ENCODE data around the gene DOK3.
A peak's percentile ranks its signal among the peaks of the same experiment; 100 is the strongest.

Gene DOK3, protein sequence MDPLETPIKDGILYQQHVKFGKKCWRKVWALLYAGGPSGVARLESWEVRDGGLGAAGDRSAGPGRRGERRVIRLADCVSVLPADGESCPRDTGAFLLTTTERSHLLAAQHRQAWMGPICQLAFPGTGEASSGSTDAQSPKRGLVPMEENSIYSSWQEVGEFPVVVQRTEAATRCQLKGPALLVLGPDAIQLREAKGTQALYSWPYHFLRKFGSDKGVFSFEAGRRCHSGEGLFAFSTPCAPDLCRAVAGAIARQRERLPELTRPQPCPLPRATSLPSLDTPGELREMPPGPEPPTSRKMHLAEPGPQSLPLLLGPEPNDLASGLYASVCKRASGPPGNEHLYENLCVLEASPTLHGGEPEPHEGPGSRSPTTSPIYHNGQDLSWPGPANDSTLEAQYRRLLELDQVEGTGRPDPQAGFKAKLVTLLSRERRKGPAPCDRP

DNA sequence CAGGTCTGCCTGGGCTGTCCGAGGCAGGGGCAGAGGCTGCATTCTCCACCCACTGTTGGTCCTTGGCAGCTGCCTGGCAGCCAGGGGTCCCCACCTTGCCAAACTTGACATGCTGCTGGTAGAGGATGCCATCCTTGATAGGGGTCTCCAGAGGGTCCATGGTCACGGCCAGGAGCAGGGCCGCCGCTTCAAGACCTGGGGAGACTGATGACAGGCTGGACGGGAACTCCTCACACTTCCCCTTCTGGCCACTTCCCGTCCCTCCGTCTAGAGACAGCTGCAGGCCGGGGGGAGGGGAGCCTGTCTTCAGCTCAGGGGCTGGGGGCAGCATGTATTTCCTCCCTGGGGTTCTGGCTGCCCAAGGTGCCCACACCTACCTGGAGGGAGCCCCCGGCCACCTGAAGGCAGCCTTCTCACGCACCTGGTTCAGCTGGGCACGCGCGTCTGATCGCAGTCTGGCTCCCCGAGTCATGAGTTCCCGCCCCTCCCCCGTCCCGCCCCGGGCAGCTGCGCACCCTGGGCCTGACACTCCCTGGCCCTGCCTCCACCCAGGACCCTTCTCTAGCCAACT lies at the start of gene DOK3:
TSS of gene DOK3 (minus strand) at position 446 of the 571 bp plus-strand sequence. CDS start at position 160, 286 bp downstream.
- DNase-seq (ENCODE audit: insufficient read length, low spot score) (no peak), FAIRE-seq (no peak)

DNA sequence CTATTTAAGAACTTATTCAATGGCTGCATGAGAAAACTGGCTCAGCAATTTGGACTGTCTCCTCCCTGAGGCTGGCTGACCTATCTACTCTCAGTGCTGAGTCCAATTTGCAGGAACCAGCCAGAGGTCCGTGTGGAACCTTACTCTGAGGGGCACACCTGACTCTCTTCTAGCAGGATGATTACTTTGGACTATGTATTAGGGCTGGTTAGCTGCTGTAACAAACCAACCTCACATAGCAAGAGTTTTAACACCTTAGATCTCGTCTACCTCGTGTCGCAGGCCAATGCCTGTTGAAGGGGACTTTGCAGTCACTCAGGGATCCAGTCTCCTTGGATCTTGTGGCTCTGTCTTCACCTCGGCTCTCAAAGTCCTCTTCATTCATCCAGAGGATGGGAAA lies 48.2 kb upstream of the DOK3 start:
- no peak for DNase-seq (ENCODE audit: insufficient read length, low spot score)
- FAIRE-seq, result no peak

DNA sequence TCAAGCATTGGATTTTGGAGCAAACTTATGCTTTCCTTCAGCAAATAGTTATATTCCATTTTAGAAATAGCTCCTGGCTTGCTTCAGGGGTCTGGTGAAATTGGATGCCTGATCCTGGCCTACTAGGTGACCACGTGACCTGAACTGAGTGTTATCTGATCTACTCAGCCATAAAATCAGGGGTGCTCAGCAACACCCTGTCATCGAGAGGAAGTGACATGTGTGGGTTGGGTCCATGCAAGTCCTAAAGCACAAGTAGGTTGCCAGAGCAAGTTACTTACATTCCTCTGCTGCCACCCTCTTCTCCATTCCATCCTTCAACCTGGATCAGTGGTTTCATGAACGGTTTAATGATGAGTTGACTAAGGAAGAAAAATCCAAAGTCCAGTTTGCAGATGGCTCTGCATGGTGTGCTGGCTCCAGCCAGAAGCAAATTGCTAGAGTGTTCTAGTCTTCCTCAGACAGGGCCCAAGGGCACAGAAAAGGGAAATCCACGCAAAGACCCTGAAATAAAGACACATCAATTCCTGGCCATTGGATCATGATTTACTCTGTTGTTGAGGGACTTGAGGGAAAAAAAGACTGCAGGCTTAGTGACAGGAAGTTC lies 47.5 kb upstream of the DOK3 start:
- no peak for FAIRE-seq

DNA sequence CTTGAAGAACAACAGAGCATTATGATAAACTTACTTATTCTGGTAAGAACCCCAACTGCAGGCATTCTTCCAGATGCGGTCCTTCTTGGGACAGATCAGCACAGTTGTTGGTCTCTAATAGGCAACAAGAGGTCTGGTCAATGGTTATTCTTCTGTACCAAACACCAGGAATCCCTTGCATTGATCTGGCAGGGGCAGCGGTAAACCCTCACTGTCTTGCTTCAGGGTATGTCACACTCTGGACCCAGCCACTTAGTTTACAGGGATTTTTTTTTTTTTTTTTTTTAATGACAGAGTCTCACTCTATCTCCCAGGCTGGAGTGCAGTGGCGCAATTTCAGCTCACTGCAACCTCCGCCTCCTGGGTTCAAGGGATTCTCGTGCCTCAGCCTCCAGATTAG lies 46.0 kb upstream of the DOK3 start:
- DNase-seq (ENCODE audit: insufficient read length, low spot score) (no peak), FAIRE-seq (no peak)

More for the DNA sequence above, 47.5 kb upstream of the DOK3 start:
- DNase-seq (ENCODE audit: insufficient read length, low spot score), result no peak

DNA sequence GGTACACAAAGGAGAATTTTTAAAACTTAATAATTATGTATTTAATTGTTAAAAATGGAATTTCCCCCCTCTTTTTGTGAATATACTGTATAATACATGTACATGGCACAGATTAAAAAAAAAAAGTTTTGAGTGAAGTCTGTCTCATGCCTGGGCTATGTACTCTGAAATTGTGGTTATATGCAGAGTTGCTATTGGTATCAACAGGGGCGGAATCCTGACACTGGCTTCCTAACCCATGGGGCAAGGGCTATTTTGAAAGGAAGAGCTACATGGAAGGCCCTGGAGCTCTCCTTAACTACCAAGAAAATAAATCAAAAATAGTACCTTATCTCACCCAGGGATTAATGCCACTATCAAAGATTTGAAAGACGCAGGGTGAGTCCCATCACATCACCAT lies 45.6 kb upstream of the DOK3 start:
- DNase-seq (ENCODE audit: insufficient read length, low spot score) (no peak), FAIRE-seq (no peak)

DNA sequence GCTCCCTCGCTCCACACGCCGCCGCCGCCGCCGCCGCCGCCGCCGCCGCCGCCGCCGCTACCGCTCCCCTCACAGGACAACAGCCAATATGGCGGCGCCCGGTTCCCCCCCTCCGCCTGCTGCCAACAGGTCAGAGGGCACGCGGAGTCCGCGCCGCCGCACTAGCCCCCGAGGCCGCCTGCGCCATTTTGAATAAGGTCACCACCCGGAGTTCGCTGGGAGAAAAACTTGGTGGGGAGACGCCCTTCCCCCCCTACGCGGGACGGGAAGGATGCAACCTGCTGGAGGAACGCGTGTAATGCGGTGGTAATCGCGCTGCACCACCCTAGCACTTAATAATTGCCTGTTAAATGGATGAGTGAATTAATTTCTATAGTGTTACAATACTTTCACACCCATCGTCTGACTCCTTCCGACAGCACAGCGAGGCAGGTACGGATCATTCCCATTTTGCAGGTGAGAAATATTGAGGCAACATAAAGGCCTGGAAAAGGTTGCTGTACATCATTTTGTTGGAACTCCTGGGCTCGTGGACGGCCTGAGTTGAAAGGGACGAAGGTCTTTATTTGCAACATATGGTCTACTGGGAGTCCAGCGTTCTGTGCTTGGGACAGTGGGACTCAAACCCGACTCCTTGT lies 45.0 kb upstream of the DOK3 start, which contains the start of gene FAM193B:
TSS of gene FAM193B (minus strand) at position 90 of the 638 bp plus-strand sequence. CDS start 105 bp downstream, outside the sequence.
- DNase-seq (ENCODE audit: insufficient read length, low spot score) (peak; percentile 100), FAIRE-seq (peak; percentile 81)

DNA sequence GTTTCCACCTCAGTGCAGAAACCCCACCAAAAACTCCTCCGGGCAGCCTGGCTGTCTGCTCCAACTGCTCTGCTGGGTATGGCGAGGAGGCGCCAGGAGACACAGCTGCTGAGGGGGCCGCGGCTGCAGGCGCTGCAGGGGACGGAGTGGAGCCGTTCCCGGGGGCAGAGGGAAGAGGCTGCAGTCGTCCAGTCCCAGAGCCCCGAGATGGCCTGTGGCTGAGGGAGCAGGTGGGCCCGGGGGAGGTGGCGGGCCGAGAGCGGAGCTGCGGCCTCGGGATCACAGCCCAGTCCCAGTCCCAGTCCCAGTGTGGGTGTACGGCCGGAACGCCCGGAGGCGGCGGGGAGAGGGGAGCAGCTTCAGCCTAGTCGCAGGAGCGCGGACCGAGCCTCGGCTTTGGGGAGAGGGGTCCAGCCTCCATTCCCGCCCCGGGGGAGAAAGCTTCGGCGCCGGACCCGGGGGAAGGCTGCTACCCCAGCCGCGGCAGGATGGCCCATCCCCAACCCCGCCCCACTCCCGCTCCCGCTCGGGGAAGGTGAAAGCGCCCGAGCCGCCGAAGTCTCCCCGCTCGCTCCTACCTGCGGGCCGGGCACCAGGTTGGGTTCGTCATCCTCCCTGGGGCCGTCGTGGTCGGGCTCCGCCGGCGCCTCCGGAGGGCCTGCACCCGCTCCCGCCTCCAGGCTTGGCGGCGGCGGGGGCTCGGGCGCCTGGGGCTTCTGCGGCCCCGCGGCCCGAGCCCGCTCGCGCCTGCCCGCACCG lies 44.2 kb upstream of the DOK3 start:
- DNase-seq (ENCODE audit: insufficient read length, low spot score), result peak; percentile 76
- no peak for FAIRE-seq

DNA sequence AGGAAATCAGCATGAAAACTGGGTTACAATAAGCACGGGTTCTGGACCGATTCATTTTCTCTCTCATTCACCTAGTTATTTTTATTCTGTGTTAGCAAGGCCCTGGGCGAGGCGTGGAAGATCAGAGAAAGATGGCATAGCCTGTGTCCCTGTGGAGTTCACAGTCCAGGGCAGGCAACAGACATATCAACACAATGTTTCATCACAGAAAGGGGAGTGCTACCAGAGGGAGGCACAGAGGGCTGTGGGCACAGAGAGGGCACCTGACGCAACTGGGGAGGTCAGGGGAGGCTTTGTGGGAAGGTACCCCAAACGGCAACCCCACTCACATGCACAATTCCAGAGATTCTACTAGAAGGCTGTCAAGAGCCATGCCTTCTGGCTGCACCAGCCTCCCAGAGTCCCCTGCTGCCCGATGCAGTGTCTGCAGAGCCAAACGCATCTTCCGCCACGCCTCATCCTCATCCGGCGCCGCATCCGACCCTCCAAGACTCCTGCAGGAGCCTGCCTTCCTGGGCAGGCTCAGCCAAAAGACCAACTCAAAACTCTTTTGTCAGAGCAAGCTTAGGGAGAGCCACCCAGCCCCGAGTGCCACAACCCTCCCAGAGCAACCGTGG lies 43.3 kb upstream of the DOK3 start:
- no peak for FAIRE-seq

DNA sequence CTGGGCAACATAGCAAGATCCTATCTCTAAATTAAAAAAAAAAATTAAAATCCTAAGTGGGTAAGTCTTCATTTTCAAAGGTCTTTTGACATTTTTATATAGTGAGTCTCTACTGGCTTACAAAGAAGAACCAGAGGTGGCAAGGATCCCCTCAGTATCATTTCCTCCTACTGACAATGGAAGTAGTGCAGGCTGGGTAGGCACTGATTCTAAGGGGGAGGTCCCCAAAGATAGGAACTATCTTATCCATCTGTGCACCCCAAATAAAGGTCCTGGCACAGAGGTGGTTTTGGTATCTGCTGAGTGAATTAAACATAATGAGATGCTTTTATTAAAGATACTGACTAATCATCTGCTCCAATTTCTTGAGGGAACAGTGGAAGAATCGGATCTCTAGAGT lies 40.5 kb upstream of the DOK3 start:
- DNase-seq (ENCODE audit: insufficient read length, low spot score) (no peak), FAIRE-seq (no peak)

More for the DNA sequence above, 43.3 kb upstream of the DOK3 start:
- no peak for DNase-seq (ENCODE audit: insufficient read length, low spot score)

DNA sequence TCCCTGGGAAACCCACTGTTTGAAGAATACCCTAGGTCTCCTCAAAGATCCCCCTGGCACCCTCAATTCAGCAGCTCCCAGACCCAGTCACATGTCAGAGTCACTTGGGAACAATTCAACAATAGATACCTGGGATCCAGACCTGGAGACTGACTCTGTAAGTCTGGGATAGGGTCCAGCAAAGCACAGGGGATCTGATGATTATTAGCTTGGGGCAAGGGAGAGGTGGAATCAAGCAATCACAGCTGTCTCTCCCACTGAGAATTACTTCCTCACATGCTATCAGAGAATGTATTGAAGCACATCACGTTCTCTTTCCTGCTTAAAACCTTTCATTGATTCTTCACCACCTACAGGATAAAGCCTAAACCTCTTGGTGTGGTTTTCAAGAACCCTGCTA lies 38.9 kb upstream of the DOK3 start:
- FAIRE-seq, result no peak
- no peak for DNase-seq (ENCODE audit: insufficient read length, low spot score)

DNA sequence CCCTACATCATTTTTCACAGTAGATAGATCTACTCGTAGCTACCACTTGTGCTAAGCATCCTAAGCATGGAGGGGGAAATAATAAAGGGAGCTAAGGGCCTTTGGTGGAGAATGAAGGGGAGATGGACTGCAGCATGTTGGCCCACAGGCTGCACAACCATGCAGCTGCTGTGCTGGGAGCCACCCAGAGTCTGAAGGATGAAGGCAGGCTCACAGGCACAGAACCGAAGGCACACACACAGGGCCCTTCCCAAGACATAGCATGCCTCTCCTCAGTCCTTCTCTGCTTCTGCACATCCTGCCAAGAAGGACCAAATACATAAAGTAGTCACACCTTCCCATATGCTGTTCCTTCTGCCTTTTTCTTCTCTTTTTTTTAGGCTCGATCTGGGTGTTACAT lies 38.1 kb upstream of the DOK3 start:
- DNase-seq (ENCODE audit: insufficient read length, low spot score), result no peak
- no peak for FAIRE-seq

DNA sequence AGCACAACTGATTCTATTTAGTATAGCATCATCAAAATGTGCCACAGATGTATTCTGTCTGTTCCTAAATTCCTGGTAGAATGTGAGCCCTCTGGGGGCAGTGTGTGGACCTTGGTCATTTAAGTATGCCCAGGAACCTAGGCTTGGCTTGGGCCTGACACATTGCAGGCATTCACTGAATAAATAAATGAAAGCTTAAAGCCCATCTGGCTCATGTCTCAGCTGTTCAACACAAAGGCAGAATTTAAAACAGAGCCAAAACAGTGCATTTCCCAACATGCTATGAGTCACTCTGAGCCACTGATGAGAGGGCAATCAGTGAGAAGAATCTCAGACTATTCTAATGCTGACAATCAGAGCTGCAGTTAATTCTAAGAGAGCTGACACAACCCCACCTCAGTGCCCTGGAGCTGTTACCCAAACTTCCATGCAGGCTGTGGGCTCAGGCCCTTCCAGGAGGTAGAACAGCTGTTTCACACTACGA lies 36.7 kb upstream of the DOK3 start:
- DNase-seq (ENCODE audit: insufficient read length, low spot score) (no peak), FAIRE-seq (no peak)

DNA sequence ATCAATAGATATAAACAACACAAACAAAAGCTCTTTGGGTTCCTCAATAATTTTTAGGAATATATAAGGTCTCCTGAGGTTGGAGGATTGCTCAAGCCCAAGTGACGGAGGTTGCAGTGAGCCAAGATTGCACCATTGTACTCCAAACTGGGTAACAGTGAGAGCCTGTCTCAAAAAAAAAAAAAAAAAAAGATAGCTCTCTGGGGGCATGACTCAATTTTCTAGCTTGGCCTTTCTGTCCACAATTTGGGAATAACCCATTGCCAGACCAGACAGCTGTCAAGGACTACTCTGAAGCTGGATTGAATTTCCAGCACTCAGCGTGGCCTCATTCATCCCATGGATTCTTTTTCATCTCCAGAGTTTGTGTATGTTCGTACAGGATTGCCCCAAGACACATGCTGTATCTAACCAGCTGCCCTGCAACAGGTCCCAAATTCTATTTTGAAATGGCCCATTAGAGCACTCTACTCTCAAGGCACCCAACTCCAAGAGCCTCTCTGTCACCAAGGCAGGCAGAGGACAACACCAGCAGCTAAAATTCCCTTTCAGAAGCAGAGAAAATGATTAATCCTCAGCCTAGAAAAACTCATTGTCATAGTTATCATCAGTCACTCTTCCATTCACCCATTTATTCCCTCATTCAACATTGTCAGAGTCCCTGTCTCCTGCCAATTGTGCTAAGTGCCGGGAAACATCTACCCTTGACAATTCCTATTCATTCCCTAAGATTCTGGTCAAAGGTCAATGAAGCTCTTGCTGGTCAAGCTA lies 36.0 kb upstream of the DOK3 start:
- DNase-seq (ENCODE audit: insufficient read length, low spot score) (no peak), FAIRE-seq (no peak)

DNA sequence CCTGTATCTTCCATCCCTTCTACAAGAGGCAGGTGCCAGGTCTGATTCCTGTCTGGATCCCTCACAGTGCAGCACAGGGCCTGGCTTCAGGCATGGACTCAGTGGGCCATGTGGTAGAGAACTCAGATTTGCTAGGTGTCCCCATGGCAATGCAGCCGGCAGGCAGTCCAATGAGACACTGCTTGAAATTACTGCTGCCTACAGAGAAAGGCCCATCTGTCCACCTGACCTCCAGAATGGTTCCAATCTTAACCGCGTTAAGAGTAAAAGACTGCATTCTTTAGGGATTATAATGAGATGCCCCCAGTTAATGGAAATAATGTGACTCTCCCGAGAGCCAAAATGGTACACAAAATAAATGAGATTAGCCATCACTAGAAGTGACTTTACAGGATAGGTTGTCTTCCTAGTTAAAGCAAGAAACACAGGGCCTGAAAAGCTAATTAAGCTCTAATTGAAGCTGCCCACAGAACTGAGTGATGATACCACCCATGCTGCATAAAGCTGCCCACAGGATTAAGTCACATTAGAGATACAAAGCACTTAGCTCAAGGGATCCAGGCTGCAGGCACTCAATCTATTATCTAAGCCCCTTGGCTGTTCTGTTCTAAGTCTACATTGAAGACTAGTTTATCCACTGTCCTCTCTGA lies 33.3 kb upstream of the DOK3 start:
- FAIRE-seq, result no peak
- no peak for DNase-seq (ENCODE audit: insufficient read length, low spot score)

DNA sequence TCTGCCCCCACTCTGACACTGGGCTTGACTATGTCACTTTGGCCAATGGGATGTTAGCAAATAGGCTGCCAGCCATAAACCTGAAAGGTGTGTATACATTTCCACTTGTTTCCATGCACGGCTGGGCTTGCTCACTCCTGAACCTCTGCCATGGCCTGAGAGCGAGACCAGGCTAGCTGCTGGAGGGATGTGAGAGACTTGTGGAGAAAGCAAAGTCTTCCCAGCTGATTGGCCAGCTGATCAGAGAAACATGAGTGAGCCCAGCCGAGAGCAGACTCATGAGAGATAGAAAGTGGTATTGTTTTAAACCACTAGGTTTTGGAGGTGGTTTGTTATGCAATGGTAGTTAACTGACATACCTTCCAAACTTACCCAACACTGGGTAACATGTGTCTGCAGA lies 30.8 kb upstream of the DOK3 start:
- FAIRE-seq, result no peak
- DNase-seq (ENCODE audit: insufficient read length, low spot score), result no peak

DNA sequence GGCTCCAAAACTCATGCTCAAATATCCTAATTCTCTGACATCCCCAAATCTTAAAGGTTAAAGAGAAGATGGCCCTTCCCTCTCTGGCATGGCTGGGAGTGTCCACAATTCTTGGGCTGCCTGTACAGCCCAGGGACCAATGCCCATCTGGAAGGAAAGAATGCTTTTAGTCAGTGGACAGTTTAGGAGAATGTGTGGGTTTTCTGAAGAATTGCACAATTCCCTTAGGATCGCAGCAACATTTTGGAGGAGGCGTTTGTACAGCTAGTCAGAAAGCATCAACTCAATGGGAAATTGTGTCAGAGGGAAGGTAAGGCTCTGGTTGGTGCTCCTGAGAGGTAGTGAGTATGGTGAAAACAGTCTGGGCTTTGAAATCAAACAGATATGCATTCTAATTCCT lies 29.8 kb upstream of the DOK3 start:
- FAIRE-seq, result no peak
- no peak for DNase-seq (ENCODE audit: insufficient read length, low spot score)

DNA sequence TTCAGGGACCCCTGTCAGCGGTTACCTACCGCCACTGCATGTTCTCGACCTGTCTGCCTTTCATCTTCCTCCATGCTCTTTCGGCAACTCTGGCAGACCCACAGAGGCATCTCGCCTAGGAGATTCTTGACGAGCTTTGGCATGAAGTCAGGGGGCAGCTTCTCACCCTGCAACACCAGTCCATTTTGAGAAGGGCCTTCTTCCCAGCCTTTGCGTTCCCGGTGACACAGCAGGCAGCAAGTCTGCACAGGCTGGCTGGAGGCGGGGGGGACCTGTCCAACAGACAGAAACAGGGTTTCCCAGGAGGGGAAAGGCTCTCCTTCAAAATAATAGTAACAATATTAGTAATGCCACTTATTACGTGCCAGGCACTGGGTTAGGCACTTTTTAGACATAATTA lies 29.2 kb upstream of the DOK3 start:
- DNase-seq (ENCODE audit: insufficient read length, low spot score), result no peak
- FAIRE-seq, result no peak

DNA sequence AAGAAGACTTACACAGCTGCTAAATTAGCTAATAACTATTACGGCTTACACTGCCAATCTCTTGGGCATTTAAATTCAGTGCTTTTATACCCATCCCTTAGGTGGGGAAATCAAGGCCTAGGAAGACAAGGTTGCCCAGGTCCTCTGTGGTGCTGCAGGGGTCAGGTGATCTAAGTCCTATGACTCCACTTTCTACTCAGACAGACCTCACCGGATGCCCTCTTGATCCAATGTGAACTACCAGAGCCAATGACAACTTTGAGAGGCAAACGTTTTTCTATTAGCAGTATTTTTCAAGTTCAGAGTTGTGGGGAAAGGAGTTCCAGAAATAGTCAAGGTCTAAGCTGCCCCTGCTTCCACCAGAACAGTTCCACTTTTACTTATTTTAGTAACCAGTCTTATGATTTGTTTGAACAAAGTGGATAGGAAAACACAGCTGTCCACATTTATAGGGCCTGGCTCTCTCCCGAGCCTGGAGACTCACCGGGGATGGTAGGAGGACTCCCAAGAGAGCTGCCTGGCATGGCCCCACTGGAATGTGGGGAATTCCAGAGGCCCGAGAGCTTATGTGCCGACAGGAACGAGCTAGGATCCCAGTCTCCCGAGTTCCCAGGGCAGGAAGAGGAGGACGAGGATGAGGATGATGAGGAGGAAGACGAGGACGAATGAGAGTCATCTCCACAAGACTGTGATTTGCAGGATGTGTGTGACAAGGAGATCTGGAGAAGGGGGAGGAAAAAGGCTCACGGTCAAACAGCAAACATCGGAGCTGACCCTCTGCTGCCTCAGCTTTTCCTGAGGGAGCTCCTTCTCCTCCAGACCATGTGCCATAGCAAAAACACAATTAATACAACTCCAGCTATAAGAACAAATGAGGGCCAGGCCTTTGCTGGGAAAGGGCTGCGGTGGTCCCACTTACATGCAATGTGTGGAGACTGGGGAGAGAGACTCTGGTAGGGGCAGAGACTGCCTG lies 28.0 kb upstream of the DOK3 start:
- FAIRE-seq (no peak), DNase-seq (ENCODE audit: insufficient read length, low spot score) (no peak)
